GM23338 (cell line): ENCODE measurements around the gene IST1. TPM values are rescaled to one million over a fixed set of nuclear protein-coding genes. Genes with fewer than 3 reads are reported as not detected.

Experiments
- ATAC-seq: fragments of 200-7000 bp; cut with Tn5 transposase; 3 replicates; pipeline ENCODE4 v1.9.1; 2020
- DNase-seq: peaks from one replicate; pipeline ENCODE4 v3.0.0-alpha.2; 2015; ENCODE audit warnings: low spot score
- H2AFZ ChIP-seq: fragments of 200-600 bp; sonication (generic); 2 replicates; pipeline ENCODE4 v1.8.0; 2016; ENCODE audit warnings: antibody characterized with exemption, mild to moderate bottlenecking, moderate library complexity
- H3F3A ChIP-seq: fragments of 200-600 bp; sonication (generic); replicated peaks from 2 replicates; pipeline ENCODE4 v1.8.0; 2017; ENCODE audit warnings: antibody characterized with exemption, mixed run types, low read depth
- H3K27ac ChIP-seq: fragments of 200-600 bp; sonication (generic); 2 replicates; pipeline ENCODE4 v1.6.1; 2016; ENCODE audit warnings: low read depth
- H3K27me3 ChIP-seq: fragments of 200-600 bp; sonication (generic); 2 replicates; pipeline ENCODE4 v1.8.0; 2016; ENCODE audit warnings: mild to moderate bottlenecking, mixed run types, moderate library complexity; ENCODE audit not compliant: insufficient read depth
- H3K36me3 ChIP-seq: fragments of 200-600 bp; sonication (generic); 2 replicates; pipeline ENCODE4 v1.8.0; 2016; ENCODE audit warnings: mild to moderate bottlenecking; ENCODE audit not compliant: insufficient read depth
- H3K4me1 ChIP-seq: fragments of 200-600 bp; sonication (generic); 2 replicates; pipeline ENCODE4 v1.8.0; 2016; ENCODE audit warnings: mild to moderate bottlenecking, moderate library complexity; ENCODE audit not compliant: insufficient read depth
- H3K4me2 ChIP-seq: fragments of 200-600 bp; sonication (generic); 2 replicates; pipeline ENCODE4 v1.7.1; 2017; ENCODE audit warnings: mixed run types
- H3K4me3 ChIP-seq: fragments of 200-600 bp; sonication (generic); 2 replicates; pipeline ENCODE4 v1.6.1; 2016; ENCODE audit warnings: mixed run types
- H3K79me2 ChIP-seq: fragments of 200-600 bp; sonication (generic); replicated peaks from 2 replicates; pipeline ENCODE4 v1.8.0; 2017; ENCODE audit warnings: mild to moderate bottlenecking; ENCODE audit not compliant: insufficient read depth
- H3K9me2 ChIP-seq: fragments of 200-600 bp; sonication (generic); 2 replicates; pipeline ENCODE4 v1.8.0; 2017; ENCODE audit not compliant: insufficient read depth
- H4K20me1 ChIP-seq: fragments of 200-600 bp; sonication (generic); replicated peaks from 2 replicates; pipeline ENCODE4 v1.8.0; 2017; ENCODE audit warnings: mild to moderate bottlenecking; ENCODE audit not compliant: insufficient read depth
- H3K27ac Mint-ChIP-seq: 2 replicates; pipeline ENCODE4 v1.8.0; 2020; ENCODE audit warnings: inconsistent platforms, mild to moderate bottlenecking, moderate library complexity, mixed read lengths
- H3K27me3 Mint-ChIP-seq: 3 replicates; pipeline ENCODE4 v1.8.0; 2022; ENCODE audit warnings: low read depth, mild to moderate bottlenecking, moderate library complexity, mixed read lengths, inconsistent platforms; ENCODE audit not compliant: insufficient read depth, poor library complexity
- H3K36me3 Mint-ChIP-seq: 3 replicates; pipeline ENCODE4 v1.8.0; 2021; ENCODE audit warnings: low read depth, mild to moderate bottlenecking, inconsistent platforms, moderate library complexity, mixed read lengths
- H3K4me1 Mint-ChIP-seq: 3 replicates; pipeline ENCODE4 v1.8.0; 2020; ENCODE audit warnings: mild to moderate bottlenecking, inconsistent platforms, mixed read lengths
- H3K4me3 Mint-ChIP-seq: 3 replicates; pipeline ENCODE4 v1.8.0; 2021; ENCODE audit warnings: moderate library complexity, mild to moderate bottlenecking, inconsistent platforms, mixed read lengths
- H3K9me3 Mint-ChIP-seq: 3 replicates; pipeline ENCODE4 v1.8.0; 2020; ENCODE audit warnings: moderate library complexity, mild to moderate bottlenecking, inconsistent platforms, mixed read lengths
- CREB1 ChIP-seq: fragments of 250-450 bp; sonication (Bioruptor Pico); IDR thresholded peaks from 2 replicates; pipeline ENCODE4 v1.5.0; 2020; ENCODE audit warnings: low read depth, mild to moderate bottlenecking, moderate library complexity
- EZH2 ChIP-seq: fragments of 200-600 bp; sonication (generic); IDR thresholded peaks from one replicate; pipeline ENCODE4 v1.8.0; 2017; ENCODE audit warnings: antibody characterized with exemption, mild to moderate bottlenecking, low read depth; ENCODE audit not compliant: unreplicated experiment
- EZH2phosphoT487 ChIP-seq: fragments of 200-600 bp; sonication (generic); IDR thresholded peaks from one replicate; pipeline ENCODE4 v1.8.1; 2018; ENCODE audit warnings: antibody characterized with exemption; ENCODE audit not compliant: unreplicated experiment
- JUNB ChIP-seq: IDR thresholded peaks from one replicate; pipeline ENCODE4 v1.6.1; 2016; ENCODE audit warnings: antibody characterized with exemption; ENCODE audit not compliant: unreplicated experiment
- NANOG ChIP-seq: IDR thresholded peaks from 2 replicates; pipeline ENCODE4 v1.6.1; 2016; ENCODE audit warnings: antibody characterized with exemption, borderline replicate concordance
- POLR2AphosphoS5 ChIP-seq: IDR thresholded peaks from 2 replicates; pipeline ENCODE4 v1.6.1; 2016; ENCODE audit warnings: antibody characterized with exemption, low read depth
- STAT1 ChIP-seq: IDR thresholded peaks from one replicate; pipeline ENCODE4 v1.6.1; 2016; ENCODE audit warnings: antibody characterized with exemption; ENCODE audit not compliant: unreplicated experiment
- ZNF114 ChIP-seq: fragments of 250-450 bp; sonication (Bioruptor Pico); IDR thresholded peaks from 2 replicates; pipeline ENCODE4 v1.5.0; 2020; ENCODE audit warnings: mild to moderate bottlenecking, moderate library complexity
- ZNF331 ChIP-seq: fragments of 250-450 bp; sonication (Bioruptor Pico); IDR thresholded peaks from 2 replicates; pipeline ENCODE4 v1.5.0; 2020; ENCODE audit warnings: low read depth, mild to moderate bottlenecking, moderate library complexity
- polyA plus RNA-seq: library from polyadenylated mRNA; unstranded; fragments of >200 nt; fragmentation: Nextera tagmentation; extraction: Ambion mirVana; gene quantifications from 2 replicates; pipeline ENCODE4 v1.2.1, GENCODE V29; 2016
- total RNA-seq: library from RNA; depleted of rRNA; stranded (reverse); fragments of >200 nt; shearing (Covaris generic); gene quantifications from 2 replicates; pipeline ENCODE4 v1.2.3, GENCODE V29; 2014
- TF ChIP-seq, protein P1 (sequence below): fragments of 250-450 bp; sonication (Bioruptor Pico); IDR thresholded peaks from 2 replicates; pipeline ENCODE4 v1.5.0; 2020; ENCODE audit warnings: mild to moderate bottlenecking, moderate library complexity
- TF ChIP-seq, protein P2 (sequence below): IDR thresholded peaks from one replicate; pipeline ENCODE4 v1.6.1; 2018; ENCODE audit warnings: antibody characterized with exemption; ENCODE audit not compliant: unreplicated experiment
- TF ChIP-seq, protein P3 (sequence below), 2 experiments: fragments of 200-600 bp in 1 of 2; sonication (generic) in 1 of 2; conservative IDR thresholded peaks; 2 replicates each; pipeline versions ENCODE4 v1.5.1 to v1.6.1; 2016 to 2017; ENCODE audit warnings: antibody characterized with exemption in 2 of 2, low read depth in 2 of 2, mild to moderate bottlenecking in 2 of 2, moderate library complexity in 1 of 2
- TF ChIP-seq, protein P4 (sequence below): IDR thresholded peaks from 2 replicates; pipeline ENCODE4 v1.6.1; 2016; ENCODE audit warnings: antibody characterized with exemption

The IST1 gene
- total and polyA plus RNA-seq, 2 experiments from 2014 or later, result 108 to 234 TPM

DNA sequence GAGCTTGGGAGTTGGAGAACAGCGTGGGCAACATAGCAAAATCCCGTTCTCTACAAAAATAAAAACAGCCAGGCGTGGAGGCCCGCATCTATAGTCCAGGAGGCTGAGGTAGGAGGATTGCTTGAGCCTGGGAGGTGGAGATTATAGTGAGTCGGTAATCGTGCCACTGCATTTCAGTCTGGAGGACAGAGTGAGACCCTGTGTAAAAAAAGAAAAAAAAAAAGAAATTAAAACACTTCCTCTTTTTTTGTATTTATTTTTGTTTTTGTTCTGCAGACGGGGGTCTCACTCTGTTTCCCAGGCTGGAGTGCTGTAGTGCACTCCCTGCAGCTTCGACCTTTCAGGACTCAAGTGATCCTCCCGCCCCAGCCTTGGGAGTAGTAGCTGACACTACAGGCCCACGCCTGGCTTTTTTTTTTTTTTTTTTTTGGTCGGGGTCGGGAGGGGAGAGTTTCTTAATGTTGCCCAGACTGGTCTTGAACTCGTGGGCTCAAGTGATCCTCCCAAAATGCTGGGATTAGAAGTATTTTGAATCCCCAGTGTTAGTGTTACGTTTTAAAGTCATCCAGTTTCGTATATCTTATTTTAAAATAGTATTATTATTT lies 1.5 kb downstream of the IST1 start (continued):
- TF ChIP-seq, protein P1, sequence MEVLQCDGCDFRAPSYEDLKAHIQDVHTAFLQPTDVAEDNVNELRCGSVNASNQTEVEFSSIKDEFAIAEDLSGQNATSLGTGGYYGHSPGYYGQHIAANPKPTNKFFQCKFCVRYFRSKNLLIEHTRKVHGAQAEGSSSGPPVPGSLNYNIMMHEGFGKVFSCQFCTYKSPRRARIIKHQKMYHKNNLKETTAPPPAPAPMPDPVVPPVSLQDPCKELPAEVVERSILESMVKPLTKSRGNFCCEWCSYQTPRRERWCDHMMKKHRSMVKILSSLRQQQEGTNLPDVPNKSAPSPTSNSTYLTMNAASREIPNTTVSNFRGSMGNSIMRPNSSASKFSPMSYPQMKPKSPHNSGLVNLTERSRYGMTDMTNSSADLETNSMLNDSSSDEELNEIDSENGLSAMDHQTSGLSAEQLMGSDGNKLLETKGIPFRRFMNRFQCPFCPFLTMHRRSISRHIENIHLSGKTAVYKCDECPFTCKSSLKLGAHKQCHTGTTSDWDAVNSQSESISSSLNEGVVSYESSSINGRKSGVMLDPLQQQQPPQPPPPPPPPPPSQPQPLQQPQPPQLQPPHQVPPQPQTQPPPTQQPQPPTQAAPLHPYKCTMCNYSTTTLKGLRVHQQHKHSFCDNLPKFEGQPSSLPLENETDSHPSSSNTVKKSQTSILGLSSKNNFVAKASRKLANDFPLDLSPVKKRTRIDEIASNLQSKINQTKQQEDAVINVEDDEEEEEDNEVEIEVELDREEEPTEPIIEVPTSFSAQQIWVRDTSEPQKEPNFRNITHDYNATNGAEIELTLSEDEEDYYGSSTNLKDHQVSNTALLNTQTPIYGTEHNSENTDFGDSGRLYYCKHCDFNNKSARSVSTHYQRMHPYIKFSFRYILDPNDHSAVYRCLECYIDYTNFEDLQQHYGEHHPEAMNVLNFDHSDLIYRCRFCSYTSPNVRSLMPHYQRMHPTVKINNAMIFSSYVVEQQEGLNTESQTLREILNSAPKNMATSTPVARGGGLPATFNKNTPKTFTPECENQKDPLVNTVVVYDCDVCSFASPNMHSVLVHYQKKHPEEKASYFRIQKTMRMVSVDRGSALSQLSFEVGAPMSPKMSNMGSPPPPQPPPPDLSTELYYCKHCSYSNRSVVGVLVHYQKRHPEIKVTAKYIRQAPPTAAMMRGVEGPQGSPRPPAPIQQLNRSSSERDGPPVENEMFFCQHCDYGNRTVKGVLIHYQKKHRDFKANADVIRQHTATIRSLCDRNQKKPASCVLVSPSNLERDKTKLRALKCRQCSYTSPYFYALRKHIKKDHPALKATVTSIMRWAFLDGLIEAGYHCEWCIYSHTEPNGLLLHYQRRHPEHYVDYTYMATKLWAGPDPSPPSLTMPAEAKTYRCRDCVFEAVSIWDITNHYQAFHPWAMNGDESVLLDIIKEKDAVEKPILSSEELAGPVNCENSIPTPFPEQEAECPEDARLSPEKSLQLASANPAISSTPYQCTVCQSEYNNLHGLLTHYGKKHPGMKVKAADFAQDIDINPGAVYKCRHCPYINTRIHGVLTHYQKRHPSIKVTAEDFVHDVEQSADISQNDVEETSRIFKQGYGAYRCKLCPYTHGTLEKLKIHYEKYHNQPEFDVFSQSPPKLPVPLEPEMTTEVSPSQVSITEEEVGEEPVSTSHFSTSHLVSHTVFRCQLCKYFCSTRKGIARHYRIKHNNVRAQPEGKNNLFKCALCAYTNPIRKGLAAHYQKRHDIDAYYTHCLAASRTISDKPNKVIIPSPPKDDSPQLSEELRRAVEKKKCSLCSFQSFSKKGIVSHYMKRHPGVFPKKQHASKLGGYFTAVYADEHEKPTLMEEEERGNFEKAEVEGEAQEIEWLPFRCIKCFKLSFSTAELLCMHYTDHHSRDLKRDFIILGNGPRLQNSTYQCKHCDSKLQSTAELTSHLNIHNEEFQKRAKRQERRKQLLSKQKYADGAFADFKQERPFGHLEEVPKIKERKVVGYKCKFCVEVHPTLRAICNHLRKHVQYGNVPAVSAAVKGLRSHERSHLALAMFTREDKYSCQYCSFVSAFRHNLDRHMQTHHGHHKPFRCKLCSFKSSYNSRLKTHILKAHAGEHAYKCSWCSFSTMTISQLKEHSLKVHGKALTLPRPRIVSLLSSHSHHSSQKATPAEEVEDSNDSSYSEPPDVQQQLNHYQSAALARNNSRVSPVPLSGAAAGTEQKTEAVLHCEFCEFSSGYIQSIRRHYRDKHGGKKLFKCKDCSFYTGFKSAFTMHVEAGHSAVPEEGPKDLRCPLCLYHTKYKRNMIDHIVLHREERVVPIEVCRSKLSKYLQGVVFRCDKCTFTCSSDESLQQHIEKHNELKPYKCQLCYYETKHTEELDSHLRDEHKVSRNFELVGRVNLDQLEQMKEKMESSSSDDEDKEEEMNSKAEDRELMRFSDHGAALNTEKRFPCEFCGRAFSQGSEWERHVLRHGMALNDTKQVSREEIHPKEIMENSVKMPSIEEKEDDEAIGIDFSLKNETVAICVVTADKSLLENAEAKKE, result no peak
- TF ChIP-seq ZNF114 (CRISPR knock-in tag), result no peak
- no peak for TF ChIP-seq CREB1
- no peak for TF ChIP-seq JUNB
- no peak for TF ChIP-seq NANOG
- no peak for TF ChIP-seq EZH2phosphoT487
- no peak for TF ChIP-seq EZH2

DNA sequence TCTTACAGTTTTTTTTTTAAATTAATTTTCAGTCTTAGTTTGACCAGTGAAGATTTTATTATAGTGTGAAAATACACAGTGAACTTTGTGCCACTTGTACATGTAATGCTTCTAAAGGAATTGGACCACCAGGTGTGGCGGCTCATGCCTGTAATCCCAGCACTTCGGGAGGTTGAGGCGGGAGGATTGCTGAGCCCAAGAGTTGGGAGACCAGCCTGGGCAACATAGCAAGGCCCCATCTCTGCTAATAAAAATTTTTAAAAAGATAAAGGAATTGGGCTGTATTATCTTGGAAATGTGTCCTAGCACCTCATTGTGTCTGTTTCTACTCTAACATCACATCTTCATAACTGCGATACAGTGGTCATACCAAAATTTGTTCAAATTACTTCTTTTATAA lies 3.8 kb downstream of the IST1 start:
- Histone ChIP-seq H3K9me2 (no peaks in the 10 kb centered on the region), H3F3A (peaks cover 6% of the 10 kb centered on the region; the same call in 1 of the 2 replicates), H3K4me2 (no peak overlapping the region; the same call in 1 of the 2 replicates), H4K20me1 (peaks cover 80% of the 10 kb centered on the region), H3K4me3 (no peak overlapping the region), H3K36me3 (peaks cover 8% of the 10 kb centered on the region; the same call in 1 of the 2 replicates), H2AFZ (no peak overlapping the region), H3K27ac (no peak overlapping the region), H3K4me1 (peaks cover 13% of the 10 kb centered on the region; the same call in 1 of the 2 replicates), H3K79me2 (peaks cover 89% of the 10 kb centered on the region), H3K27me3 (no peaks in the 10 kb centered on the region)
- no peak for DNase-seq
- H3K27me3 Mint-ChIP-seq, result peaks cover 9% of the 10 kb centered on the region
- no peak for ATAC-seq
- no peak overlapping the region for H3K27ac Mint-ChIP-seq
- peaks cover 9% of the 10 kb centered on the region for H3K4me1 Mint-ChIP-seq
- no peaks in the 10 kb centered on the region; the same call in 2 of the 3 replicates for H3K9me3 Mint-ChIP-seq
- H3K36me3 Mint-ChIP-seq, result peaks cover 28% of the 10 kb centered on the region
- H3K4me3 Mint-ChIP-seq, result no peak overlapping the region
- TF ChIP-seq, protein P2, sequence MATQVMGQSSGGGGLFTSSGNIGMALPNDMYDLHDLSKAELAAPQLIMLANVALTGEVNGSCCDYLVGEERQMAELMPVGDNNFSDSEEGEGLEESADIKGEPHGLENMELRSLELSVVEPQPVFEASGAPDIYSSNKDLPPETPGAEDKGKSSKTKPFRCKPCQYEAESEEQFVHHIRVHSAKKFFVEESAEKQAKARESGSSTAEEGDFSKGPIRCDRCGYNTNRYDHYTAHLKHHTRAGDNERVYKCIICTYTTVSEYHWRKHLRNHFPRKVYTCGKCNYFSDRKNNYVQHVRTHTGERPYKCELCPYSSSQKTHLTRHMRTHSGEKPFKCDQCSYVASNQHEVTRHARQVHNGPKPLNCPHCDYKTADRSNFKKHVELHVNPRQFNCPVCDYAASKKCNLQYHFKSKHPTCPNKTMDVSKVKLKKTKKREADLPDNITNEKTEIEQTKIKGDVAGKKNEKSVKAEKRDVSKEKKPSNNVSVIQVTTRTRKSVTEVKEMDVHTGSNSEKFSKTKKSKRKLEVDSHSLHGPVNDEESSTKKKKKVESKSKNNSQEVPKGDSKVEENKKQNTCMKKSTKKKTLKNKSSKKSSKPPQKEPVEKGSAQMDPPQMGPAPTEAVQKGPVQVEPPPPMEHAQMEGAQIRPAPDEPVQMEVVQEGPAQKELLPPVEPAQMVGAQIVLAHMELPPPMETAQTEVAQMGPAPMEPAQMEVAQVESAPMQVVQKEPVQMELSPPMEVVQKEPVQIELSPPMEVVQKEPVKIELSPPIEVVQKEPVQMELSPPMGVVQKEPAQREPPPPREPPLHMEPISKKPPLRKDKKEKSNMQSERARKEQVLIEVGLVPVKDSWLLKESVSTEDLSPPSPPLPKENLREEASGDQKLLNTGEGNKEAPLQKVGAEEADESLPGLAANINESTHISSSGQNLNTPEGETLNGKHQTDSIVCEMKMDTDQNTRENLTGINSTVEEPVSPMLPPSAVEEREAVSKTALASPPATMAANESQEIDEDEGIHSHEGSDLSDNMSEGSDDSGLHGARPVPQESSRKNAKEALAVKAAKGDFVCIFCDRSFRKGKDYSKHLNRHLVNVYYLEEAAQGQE, result no peak
- no peak for TF ChIP-seq ZNF331 (CRISPR knock-in tag)
- no peak for TF ChIP-seq POLR2AphosphoS5
- no peak for TF ChIP-seq STAT1
- TF ChIP-seq, protein P3, sequence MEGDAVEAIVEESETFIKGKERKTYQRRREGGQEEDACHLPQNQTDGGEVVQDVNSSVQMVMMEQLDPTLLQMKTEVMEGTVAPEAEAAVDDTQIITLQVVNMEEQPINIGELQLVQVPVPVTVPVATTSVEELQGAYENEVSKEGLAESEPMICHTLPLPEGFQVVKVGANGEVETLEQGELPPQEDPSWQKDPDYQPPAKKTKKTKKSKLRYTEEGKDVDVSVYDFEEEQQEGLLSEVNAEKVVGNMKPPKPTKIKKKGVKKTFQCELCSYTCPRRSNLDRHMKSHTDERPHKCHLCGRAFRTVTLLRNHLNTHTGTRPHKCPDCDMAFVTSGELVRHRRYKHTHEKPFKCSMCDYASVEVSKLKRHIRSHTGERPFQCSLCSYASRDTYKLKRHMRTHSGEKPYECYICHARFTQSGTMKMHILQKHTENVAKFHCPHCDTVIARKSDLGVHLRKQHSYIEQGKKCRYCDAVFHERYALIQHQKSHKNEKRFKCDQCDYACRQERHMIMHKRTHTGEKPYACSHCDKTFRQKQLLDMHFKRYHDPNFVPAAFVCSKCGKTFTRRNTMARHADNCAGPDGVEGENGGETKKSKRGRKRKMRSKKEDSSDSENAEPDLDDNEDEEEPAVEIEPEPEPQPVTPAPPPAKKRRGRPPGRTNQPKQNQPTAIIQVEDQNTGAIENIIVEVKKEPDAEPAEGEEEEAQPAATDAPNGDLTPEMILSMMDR (conservative IDR thresholded peaks at IDR 0.05; ENCODE audit: low read depth in 2 of 2), result no peak
- TF ChIP-seq NANOG, result no peak
- TF ChIP-seq, protein P4, sequence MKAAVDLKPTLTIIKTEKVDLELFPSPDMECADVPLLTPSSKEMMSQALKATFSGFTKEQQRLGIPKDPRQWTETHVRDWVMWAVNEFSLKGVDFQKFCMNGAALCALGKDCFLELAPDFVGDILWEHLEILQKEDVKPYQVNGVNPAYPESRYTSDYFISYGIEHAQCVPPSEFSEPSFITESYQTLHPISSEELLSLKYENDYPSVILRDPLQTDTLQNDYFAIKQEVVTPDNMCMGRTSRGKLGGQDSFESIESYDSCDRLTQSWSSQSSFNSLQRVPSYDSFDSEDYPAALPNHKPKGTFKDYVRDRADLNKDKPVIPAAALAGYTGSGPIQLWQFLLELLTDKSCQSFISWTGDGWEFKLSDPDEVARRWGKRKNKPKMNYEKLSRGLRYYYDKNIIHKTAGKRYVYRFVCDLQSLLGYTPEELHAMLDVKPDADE, result no peak
- no peak for TF ChIP-seq EZH2
